GM19099 (cell line): Measurements from ENCODE around the gene PDE1C.

Experiments used
- POLR2A ChIP-seq: IDR thresholded peaks from 3 replicates; pipeline ENCODE4 v1.6.1; 2011; ENCODE audit warnings: low read depth; ENCODE audit not compliant: insufficient read length; ENCODE audit errors: extremely low read depth

The PDE1C gene

DNA sequence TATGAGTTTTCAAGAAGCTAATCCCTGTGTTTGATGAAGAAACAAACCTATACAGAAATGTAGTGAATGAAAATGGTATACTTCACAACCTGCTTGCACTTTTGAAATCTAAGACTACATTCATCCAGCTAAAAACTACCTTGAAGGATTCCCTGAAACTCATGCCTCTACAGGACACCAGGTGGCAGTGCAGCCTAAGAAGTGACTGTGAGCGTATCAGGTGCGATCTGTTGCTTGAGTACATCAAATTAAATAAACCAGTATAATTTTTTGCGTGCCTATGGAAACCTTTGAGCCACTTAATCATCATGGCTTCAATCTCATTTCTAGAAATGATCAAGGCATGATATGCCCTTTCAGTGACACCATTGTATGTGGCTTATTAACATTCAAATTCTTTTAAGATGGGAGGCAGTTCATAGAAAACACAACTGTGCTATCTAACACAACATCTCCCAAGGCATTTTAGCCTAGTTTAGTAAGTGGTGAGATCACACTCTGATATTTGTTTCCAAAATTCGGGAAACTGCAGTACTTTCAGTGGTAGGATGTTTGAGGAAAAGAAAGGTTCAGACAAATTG is 325.8 kb downstream of the PDE1C start:
- no peak for TF ChIP-seq POLR2A

- no peak for TF ChIP-seq POLR2A
Measured at GRCh38 chr7:31741852-31742251, 328.4 kb downstream of the PDE1C start.

DNA sequence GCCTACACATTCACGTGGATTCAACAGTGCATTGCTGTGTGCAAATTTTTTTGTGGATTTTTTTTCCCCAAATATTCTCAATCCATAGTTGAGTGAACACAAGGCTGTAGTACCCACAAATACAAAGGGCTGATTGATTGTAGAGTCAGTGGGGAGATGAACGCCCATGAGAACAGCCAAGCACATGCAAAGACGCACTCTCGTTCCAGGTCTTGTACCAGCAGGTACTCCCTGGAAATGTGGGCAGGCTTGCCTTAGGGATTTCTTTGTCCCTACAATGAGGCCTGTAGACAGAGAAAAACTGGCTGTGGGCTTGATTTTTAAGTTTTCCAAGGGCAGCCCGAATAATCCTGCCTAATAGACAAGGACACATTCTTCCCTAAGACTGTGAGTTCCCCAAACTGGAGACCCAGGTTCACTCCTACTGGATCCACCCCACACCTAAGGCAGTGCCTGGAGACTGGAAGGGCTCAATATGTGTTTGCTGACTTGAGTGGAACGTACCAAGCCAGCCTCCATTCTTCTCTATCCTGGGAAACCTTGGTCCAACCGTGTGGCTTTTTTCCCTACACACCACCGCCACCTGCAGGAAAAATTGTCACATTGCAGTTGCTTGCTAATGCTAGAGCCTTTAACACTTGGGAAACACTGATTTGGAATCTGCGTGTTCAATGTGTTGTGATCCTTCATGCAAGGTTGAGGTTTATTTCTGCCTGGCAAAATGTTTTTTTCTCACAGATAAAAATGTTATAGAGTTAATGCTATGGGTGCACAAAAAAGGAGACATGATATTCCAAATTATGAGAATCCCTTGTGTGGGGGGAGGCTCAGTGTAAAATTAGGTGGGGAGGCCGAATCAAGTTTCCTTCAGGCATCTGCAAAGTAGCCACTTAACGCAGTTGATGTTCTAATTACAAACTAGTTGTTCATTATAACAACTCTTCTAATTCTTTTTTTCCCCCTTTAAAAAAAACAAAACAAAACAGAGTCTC is 333.9 kb downstream of the PDE1C start:
- no peak for TF ChIP-seq POLR2A

GRCh38 chr7:31734456-31734855 is 335.8 kb downstream of the PDE1C start:
- TF ChIP-seq POLR2A = no peak

GRCh38 chr7:31729195-31729804 is 340.9 kb downstream of the PDE1C start:
- no peak for TF ChIP-seq POLR2A

GRCh38 chr7:31724696-31725095 is 345.5 kb downstream of the PDE1C start:
- TF ChIP-seq POLR2A = no peak

DNA sequence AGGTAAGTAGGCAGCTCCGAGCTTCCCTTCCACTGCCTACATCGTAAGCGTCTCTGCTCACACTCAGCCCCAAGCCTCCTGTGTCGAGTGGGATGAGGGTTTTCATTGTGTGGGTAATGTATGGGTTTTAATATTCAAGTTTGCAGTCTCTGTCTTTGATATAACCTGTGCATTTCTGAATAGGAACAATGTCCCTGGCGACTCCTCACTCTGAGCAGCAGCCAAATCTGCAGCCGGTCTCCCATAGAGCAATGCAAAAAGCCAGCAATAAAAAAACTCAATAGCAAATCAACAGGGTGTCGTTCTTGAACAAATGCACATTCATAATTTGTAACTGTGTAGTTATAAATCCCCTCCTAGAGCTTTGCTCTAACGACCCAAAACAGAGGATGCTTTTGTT is 349.8 kb downstream of the PDE1C start:
- no peak for TF ChIP-seq POLR2A

- no peak for TF ChIP-seq POLR2A
Measured at GRCh38 chr7:31716355-31716754, 353.9 kb downstream of the PDE1C start.

DNA sequence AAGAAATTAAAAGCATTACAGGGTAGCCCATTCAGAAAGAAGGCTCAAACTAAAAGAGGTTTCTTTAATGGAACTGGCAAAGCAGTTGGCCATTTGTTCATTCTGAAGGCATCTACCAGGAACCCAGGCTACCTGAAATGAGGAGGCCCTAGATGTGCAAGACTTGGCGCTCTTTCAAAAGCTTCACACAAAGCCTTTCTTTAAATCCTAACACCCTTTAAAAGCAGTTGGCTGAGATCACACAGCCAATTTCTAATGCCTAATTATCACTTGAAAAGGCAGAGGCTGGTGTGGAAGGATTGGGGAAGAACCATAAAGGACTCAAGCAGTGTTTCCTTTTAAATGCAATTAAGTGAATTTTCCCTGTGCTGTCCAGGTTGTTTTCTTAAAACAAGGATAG is 360.0 kb downstream of the PDE1C start:
- TF ChIP-seq POLR2A = no peak

DNA sequence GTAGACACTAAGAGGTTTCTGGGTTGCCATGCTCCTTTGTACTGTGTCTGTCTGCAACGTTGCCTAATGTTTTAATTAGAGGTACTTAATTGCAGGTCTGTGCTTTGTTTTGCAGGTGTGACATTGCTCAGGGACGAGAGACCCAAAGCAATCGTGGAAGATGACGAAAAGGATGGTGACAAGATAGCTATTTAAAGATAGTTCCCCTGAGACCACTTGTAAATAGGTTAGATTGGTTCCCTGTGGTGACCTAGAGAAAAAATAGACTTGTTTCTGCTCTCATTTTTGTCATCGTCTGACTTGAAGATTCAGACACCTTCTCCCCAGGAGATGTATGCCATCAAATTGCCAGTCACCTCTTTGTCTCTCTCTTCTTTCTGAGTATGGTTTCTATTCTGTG is 363.1 kb downstream of the PDE1C start:
- TF ChIP-seq POLR2A = no peak

DNA sequence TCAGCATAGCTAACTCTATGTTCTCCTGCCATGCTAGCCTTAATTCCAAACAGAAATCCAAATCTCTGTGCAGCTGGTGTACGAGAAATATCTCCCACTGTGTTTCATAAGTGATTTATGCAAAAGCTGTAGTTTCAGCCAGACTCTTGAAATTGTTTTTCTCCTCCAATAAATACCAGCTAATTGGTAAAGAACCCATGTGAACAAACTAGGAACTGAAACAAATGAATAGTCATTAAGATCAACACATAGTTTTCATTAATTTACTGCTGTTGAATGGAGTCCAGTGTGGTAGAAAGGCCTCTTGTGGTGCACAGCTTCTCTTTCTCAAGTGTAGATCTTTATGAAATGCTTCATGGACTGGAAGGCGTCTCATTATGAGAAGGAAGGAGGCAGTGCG is 364.8 kb downstream of the PDE1C start:
- no peak for TF ChIP-seq POLR2A

DNA sequence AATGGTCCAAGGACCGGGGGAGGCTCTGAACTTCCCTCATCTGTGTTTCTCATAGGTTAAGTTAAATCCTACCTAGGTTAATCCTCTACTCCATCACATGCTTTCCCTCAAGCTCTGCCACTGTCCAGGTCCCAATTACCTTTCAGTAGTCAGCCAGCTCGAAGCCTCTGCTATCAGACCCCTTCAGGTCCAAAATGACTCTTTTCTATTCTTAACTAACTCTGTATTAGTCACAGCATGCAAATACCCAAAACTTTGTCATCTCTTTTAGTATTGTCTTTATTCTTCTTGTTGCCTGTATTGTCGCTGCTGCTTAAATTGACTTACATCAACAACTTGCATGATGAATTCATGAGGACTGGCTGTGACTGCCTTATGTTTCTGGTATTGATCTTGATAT is 367.9 kb downstream of the PDE1C start:
- TF ChIP-seq POLR2A = no peak
